Measurements from ENCODE around the gene ATF6. TPM values are rescaled to one million over a fixed set of nuclear protein-coding genes. Genes with fewer than 3 reads are reported as not detected.

ATF6 gene
- total RNA-seq, 2 experiments from 2014 or later: 10.2 to 13.9 TPM

- no TSS peak for BruUV-seq (replicated peaks)
Observed at GRCh38 chr1:161921491-161921890, 155.4 kb downstream of the ATF6 start.

GRCh38 chr1:161921990-161922389 is 155.9 kb downstream of the ATF6 start:
- no peak for DNase-seq (ENCODE audit: low spot score)
- H3K27ac ChIP-seq (ENCODE audit: low read depth, low read length, poor library complexity, severe bottlenecking): no peak overlapping the region
- H2AFZ ChIP-seq (ENCODE audit: low read length): no peak overlapping the region
- H3K79me2 ChIP-seq (ENCODE audit: insufficient read depth, low read depth, low read length): no peaks in the 10 kb centered on the region
- POLR2A ChIA-PET: interaction anchor here (0.7 kb wide), 1 partner anchor 91 kb away, joined by 3 read pairs; no protein-coding TSS in a partner anchor
- no TSS peak for BruUV-seq (replicated peaks)
- TF ChIP-seq EZH2phosphoT487 (IDR thresholded peaks at IDR 0.05; ENCODE audit: borderline replicate concordance, low read depth, low read length) (no peak), CTCF (conservative IDR thresholded peaks at IDR 0.05; ENCODE audit: low read length) (no peak)
- no peak overlapping the region for H3K4me3 ChIP-seq (ENCODE audit: low read depth, low read length, poor library complexity, severe bottlenecking)
- no peaks in the 10 kb centered on the region for H4K20me1 ChIP-seq (ENCODE audit: insufficient read depth, low read length)
- intact Hi-C loops (cut with micrococcal nuclease; ENCODE audit: unreplicated experiment): no loop called here
- H3K4me2 ChIP-seq (ENCODE audit: low read length): no peak overlapping the region
- no peaks in the 10 kb centered on the region for H3K9me3 ChIP-seq (ENCODE audit: low read length)
- H3K36me3 ChIP-seq (ENCODE audit: insufficient read depth, low read length): no peaks in the 10 kb centered on the region
- H3K9me2 ChIP-seq (ENCODE audit: insufficient read depth, low read length): no peaks in the 10 kb centered on the region
- CTCF ChIA-PET (ENCODE audit: unreplicated experiment): no interaction called here
- no peaks in the 10 kb centered on the region for H3K4me1 ChIP-seq (ENCODE audit: insufficient read depth, low read length, poor library complexity, severe bottlenecking)

More at GRCh38 chr1:161921491-161921890, 155.4 kb downstream of the ATF6 start:
- TF ChIP-seq EZH2phosphoT487 (IDR thresholded peaks at IDR 0.05; ENCODE audit: borderline replicate concordance, low read depth, low read length) (no peak), CTCF (conservative IDR thresholded peaks at IDR 0.05; ENCODE audit: low read length) (no peak)
- Histone ChIP-seq H3K27ac (ENCODE audit: low read depth, low read length, poor library complexity, severe bottlenecking) (no peak overlapping the region), H3K4me3 (ENCODE audit: low read depth, low read length, poor library complexity, severe bottlenecking) (no peak overlapping the region), H2AFZ (ENCODE audit: low read length) (no peak overlapping the region), H3K4me2 (ENCODE audit: low read length) (no peak overlapping the region), H3K79me2 (ENCODE audit: insufficient read depth, low read depth, low read length) (no peaks in the 10 kb centered on the region), H4K20me1 (ENCODE audit: insufficient read depth, low read length) (no peaks in the 10 kb centered on the region), H3K4me1 (ENCODE audit: insufficient read depth, low read length, poor library complexity, severe bottlenecking) (no peaks in the 10 kb centered on the region), H3K36me3 (ENCODE audit: insufficient read depth, low read length) (no peaks in the 10 kb centered on the region), H3K9me2 (ENCODE audit: insufficient read depth, low read length) (no peaks in the 10 kb centered on the region), H3K9me3 (ENCODE audit: low read length) (no peaks in the 10 kb centered on the region)
- no peak for DNase-seq (ENCODE audit: low spot score)
- ChIA-PET CTCF (ENCODE audit: unreplicated experiment) (no interaction called here), POLR2A (no interaction called here)
- intact Hi-C loops (cut with micrococcal nuclease; ENCODE audit: unreplicated experiment): no loop called here

GRCh38 chr1:161928056-161928455 is 161.9 kb downstream of the ATF6 start:
- intact Hi-C loops (cut with micrococcal nuclease; ENCODE audit: unreplicated experiment): no loop called here
- Histone ChIP-seq H3K4me3 (ENCODE audit: low read depth, low read length, poor library complexity, severe bottlenecking) (no peak overlapping the region), H3K4me1 (ENCODE audit: insufficient read depth, low read length, poor library complexity, severe bottlenecking) (no peaks in the 10 kb centered on the region), H3K4me2 (ENCODE audit: low read length) (no peak overlapping the region), H3K36me3 (ENCODE audit: insufficient read depth, low read length) (no peaks in the 10 kb centered on the region), H3K27ac (ENCODE audit: low read depth, low read length, poor library complexity, severe bottlenecking) (no peak overlapping the region), H2AFZ (ENCODE audit: low read length) (no peak overlapping the region), H3K9me3 (ENCODE audit: low read length) (no peaks in the 10 kb centered on the region), H3K79me2 (ENCODE audit: insufficient read depth, low read depth, low read length) (no peaks in the 10 kb centered on the region), H3K9me2 (ENCODE audit: insufficient read depth, low read length) (no peaks in the 10 kb centered on the region), H4K20me1 (ENCODE audit: insufficient read depth, low read length) (no peaks in the 10 kb centered on the region)
- DNase-seq (ENCODE audit: low spot score): no peak
- BruUV-seq (replicated peaks): no TSS peak
- POLR2A ChIA-PET: interaction anchor here (0.6 to 1.3 kb wide), 2 partner anchors 11 to 18 kb away, joined by 3 to 5 read pairs; no protein-coding TSS in a partner anchor
- CTCF ChIA-PET (ENCODE audit: unreplicated experiment): no interaction called here
- TF ChIP-seq EZH2phosphoT487 (IDR thresholded peaks at IDR 0.05; ENCODE audit: borderline replicate concordance, low read depth, low read length) (no peak), CTCF (conservative IDR thresholded peaks at IDR 0.05; ENCODE audit: low read length) (no peak)
